GM21367 (cell line): ENCODE results near the gene MARCO.
"Not testable (repeated sequence)": the region's sequence is repeated elsewhere in the genome, so short reads cannot be mapped to it uniquely, and the experiment has no call there.

Experiments used
- ATAC-seq: cut with Tn5 transposase; IDR thresholded peaks from one replicate; pipeline ENCODE4 v1.9.1; 2021; ENCODE audit not compliant: unreplicated experiment

The MARCO gene

GRCh38 chr2:118925981-118926380 is 16.0 kb upstream of the MARCO start:
- ATAC-seq, result no peak

DNA sequence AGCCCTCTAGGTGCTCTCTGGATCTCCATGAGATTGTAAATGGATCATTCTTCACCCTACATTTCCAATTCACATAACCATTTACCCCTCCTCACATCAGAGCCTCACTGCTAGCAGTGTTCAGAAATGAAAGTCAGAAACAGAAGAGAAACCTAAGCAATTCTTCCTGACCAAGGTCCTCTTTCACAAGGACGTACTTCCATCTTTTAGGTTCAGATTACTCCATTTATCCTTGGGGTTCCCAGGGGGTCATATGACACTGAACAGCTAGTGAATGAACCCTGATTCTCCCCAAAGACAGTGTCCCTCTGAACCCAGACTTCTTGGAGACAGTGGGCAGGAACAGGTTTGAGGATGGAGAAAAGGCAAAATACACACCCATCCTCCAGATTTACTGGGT is 12.9 kb upstream of the MARCO start:
- ATAC-seq, result no peak

- ATAC-seq, result no peak
Observed at GRCh38 chr2:118932949-118933348, 9.0 kb upstream of the MARCO start.

DNA sequence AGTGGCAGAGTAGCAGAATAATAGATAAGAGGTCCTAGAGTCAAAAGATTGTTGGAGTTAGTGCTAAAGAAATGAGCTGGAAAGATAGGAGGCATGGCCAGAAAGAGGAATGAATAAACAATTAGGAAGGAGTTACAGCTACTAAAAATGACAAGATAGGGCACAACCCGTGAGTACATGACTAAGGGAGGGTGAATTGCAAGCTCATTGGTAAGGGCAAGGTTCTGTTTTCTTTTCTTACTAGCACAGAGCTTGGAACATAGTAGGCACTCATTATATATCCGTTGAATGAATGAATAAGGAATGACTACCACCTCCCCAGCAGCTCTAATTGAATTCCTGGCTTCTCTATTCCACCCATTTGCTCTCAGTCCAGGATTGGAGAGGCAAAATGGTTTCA is 5.7 kb upstream of the MARCO start:
- ATAC-seq, result no peak

- ATAC-seq, result no peak
Observed at GRCh38 chr2:118936936-118937335, 5.1 kb upstream of the MARCO start.

GRCh38 chr2:118937817-118938216 is 4.2 kb upstream of the MARCO start:
- no peak for ATAC-seq

DNA sequence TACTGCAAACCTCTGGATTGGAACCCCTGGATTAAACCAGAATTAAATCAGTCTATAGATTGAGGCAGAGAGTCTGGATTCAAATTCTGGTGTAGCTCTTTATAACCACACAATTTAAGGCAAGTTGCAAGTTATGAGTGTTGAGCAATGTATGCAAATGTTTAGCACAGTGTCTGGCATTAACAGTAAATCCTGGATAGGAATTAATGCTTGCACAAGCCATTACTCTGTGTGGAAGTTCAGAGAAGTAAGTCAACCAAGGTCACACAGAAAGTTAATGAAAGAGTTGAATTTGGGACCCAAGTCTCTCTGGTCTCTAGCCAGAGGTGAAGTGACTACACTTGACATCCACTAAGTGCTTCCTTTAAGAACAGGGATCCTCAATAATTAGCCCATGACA is 2.0 kb upstream of the MARCO start:
- ATAC-seq, result no peak

DNA sequence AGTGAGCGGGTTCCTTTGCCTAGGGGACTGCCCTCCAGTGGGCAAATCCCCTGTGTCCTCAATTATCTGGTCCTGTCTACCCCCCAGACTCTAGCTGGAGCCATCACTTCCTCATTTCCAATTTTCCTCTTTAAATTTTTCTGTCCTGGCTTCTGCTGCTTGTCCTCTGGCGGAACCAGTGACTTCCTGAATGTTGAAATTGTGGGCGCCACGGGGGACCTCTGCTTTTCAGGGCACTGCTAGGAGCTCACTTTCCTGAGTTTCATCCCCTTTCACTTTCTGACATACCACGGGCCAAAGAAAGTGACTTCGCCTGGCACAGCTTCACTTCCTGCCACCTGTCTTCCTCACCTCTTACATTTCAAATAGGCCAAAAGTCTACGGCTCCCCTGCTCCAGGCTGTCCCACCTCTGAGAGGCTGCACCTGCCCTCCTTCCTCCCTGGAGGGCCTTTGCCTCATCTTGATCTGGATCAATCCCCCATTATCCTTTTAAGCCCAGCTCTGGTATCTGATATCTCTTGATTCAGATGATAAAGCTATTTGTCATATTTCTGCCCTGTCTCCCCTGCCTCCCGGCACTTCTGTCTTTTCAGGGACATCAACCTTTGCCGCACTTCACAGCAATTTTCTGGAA is 1.4 kb upstream of the MARCO start:
- no peak for ATAC-seq

- ATAC-seq, result no peak
Observed at GRCh38 chr2:118943286-118943685, 1.3 kb downstream of the MARCO start.

DNA sequence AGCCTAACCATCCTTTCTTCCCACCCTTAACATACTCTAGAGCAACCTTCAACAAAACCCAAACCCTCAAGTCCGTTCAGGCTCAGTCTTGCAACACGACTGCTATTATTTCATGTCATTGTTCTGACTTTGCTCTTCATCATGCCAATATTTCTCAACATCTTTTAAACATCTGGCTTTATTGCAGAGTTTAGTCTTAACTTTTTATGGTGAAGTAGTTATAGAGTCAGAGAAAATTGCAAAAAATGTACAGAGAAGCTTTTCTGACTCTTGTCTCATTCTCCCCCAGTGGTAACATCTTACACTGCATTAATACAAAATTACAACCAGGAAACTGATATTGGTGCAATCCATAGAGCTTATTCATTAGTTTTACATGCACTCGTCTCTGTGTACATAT is 3.9 kb downstream of the MARCO start:
- no peak for ATAC-seq

- ATAC-seq, result not testable (repeated sequence)
Observed at GRCh38 chr2:118948266-118948665, 6.3 kb downstream of the MARCO start.

DNA sequence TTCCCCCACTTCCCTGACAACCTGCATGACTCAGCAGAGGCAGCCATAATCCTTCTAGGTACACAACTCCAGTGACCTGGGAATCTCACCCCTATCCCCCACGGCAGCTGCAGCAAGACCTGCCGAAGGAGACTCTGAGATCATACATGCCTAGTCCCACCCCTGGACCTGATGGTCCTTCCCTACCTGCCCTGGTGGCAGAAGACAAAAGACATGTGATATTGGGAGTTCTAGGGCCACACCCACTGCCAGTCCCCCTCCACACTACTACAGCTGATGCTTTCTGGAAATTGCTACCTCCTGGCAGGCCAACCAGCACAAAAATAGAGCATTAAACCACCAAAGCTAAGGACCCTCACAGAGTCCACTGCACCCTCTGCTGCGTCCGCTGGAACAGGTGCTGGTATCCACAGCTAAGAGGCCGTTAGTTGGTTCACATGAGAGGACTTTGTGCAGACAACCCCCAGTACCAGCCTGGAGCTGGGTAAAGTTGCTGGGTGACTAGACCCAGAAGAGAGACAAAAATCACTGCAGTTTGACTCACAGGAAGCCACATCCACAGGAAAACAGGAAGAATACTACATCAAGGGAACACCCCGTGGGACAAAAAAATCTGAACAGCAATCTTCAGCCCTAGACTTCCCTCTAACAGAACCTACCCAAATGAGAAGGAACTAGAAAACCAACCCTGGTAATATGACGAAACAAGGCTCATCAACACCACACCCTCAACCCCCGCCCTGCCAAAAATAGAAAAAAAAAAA is 12.5 kb downstream of the MARCO start:
- ATAC-seq, result no peak

GRCh38 chr2:118965737-118966136 is 23.7 kb downstream of the MARCO start:
- ATAC-seq, result no peak

DNA sequence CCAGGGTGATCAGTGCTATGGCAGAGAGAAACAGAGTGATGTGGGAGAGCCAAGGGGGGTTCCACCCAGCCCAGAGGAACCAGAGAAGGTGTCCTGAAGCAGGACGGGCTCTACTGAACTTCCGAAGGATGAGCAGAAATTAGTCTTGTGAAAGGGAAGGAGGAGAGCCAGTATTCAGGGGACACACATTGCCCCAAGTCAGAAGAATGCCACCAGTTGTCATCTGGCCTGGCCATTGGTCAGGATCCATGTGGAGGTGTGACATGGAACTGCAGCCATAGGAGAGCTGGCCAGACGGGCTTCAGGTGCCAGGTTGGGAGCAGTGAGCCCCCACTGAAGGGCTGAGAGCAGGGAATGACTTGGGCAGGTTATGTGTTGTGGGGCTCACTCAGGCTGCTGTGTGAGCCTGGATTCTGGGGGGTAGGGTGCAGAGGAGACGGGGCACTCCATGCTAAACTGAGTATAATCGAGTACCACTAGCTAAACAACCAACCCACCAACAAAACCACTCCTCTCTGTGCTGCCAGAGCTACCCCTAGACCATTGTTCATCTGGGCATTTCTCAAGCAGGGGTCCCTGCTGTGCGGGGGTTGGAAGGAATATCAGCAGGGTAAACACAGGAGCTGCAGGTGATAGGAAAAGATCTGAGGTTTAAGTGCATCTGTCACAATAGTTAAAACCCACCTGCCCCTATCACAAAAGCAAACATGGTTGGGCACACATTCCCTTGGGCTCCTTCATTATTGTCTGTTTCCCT is 25.3 kb downstream of the MARCO start:
- ATAC-seq, result no peak

- ATAC-seq, result no peak
Observed at GRCh38 chr2:118968042-118968441, 26.0 kb downstream of the MARCO start.

GRCh38 chr2:118968961-118969733 is 27.2 kb downstream of the MARCO start:
- ATAC-seq, result no peak

GRCh38 chr2:118969734-118970395 is 27.9 kb downstream of the MARCO start:
- ATAC-seq, result no peak

DNA sequence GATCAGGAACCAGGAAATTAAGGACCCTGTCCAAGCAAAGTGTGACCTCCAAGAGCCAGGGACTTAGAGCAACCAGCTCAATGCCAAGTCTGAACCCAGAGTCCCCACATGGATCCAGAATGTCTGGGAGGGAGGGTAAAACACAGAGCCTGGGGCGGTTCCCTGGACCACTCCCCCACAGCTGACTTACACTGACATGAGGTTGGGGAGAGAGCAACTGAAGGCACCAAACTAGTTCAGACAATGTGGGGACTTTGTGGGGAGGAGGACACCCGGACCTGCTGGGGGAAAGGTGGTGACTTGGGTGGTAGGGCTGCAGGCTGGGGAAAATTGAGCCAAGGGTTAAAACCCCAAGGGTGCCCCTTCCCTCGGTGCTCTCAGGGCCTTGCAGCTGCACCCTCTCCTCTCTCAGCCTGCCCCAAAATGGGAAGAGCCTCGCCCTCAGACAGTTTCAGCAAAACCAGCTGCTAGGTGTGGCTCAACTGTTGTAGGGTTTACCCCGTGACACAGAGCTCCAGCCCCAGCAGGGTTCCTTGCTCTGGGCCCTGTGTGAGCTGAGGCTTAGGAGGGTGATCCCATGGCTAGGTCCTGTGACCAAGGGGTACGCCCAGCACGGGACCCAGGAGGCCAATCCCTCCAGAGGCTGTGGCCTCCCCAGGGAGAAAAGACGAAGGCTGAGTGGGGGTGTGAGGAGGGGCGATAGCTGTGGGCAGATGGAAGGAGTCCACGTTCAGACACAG is 28.6 kb downstream of the MARCO start:
- ATAC-seq, result no peak

DNA sequence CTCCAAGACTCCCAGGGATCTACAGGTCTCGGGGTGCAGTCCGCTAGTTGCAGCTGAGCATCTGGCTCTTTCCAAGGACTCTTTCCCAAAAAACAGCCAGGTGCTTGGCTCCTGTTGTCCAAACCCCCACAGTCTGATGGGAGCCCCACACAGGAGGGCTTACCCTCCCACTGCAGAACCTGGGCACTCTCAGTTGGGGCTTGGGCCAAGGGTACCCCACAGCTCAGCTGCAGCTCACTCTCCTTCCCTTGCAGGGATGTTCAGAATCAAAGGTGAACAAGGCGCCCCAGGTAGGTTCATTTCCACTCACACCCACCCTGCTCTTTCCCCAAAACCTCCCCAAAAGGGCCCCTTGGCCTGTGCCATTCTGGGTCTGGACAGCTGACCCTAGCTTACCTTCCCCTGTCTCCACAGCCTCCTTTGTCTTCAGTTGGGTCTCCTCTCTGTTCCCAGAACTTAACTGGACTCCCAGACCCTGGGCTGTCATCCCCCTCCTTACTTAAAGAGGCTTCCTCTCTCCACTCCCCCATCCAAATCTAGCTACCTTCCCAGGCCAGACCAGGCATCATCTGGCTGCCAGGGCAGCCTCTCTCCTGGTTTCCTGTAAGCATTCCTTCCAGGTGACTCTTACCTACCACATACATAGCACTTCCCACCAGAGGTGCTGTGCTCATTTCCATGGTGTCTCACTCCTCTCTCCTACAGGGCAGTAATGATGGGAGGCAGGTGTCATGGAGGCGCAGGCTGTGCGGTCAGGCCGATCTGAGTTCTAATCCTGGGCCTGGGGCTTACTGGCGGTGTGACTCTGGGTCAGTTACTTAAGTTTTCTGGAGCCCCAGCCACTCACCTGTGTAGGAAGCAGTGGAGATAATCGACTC is 29.5 kb downstream of the MARCO start:
- no peak for ATAC-seq
